ENCODE data around the gene MB.

Gene MB

DNA sequence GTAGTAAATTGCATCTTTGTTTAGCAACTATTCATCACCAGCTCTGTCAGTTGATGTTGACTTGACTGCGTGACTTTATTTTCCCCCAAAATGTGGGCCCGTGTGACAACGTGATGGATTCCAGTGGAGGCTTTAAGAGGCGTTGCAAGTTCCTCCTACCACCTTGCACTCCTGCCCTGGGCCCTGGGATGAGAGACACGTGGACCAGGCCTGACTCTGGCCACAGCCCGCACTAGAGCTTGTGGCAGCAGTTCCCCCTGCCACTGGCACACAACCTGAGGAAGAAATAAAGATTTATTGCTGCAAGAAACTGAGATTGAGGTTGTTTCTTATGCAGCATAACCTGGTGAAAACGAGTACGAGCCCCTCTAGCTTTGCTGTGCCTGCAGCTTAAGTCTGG, 44.6 kb downstream of the MB start:
- DNase-seq (ENCODE audit: low spot score), result no peak

GRCh38 chr22:35570686-35571194, 46.4 kb downstream of the MB start:
- no peak for DNase-seq (ENCODE audit: low spot score)

GRCh38 chr22:35569916-35570315, 47.2 kb downstream of the MB start:
- no peak for DNase-seq (ENCODE audit: low spot score)

DNA sequence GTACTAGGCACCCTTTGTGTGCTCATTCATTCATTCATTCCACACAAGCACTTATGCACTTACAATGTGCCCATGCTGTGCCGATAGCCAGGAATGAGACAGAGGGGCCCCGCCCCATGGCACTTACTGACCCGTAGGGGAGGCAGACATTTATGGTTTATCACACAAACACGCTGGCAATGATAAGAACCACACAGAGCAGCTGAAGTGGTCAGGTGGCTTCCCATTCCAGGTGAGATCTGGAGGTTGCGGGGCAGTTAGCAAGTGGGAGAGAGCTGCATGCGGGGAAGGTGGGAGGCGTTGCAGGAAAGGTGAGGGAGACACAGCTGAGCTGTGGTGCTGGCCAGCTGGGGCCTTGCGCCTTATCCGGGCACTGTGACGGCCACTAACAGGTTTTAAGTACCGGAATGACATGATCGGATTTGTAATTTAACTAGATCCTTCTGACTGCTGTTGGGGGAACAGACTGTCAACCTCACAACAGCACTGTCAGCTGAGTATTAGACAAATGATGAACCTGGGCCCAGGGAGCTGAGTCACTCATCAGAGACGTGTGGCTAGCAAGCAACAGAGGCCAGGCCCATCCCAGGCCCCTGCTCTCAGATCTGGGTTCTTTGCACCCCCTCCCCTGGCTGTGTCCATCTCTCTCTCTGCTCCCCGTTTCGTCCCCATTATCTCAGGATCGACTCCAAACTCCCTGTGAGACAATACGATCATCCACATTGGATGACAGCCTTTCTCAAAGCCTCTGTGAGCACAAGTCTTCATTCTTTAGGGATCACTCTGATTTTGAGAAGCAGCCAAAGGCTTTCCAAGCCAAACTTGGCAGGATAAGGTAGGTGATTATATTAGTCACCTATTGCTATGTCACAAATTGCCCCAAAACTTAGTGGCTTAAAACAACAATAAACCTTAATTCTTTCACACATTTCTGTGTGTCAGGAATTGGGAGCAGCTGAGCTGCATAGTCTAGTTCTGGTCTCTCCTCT, 48.1 kb downstream of the MB start:
- no peak for DNase-seq (ENCODE audit: low spot score)

DNA sequence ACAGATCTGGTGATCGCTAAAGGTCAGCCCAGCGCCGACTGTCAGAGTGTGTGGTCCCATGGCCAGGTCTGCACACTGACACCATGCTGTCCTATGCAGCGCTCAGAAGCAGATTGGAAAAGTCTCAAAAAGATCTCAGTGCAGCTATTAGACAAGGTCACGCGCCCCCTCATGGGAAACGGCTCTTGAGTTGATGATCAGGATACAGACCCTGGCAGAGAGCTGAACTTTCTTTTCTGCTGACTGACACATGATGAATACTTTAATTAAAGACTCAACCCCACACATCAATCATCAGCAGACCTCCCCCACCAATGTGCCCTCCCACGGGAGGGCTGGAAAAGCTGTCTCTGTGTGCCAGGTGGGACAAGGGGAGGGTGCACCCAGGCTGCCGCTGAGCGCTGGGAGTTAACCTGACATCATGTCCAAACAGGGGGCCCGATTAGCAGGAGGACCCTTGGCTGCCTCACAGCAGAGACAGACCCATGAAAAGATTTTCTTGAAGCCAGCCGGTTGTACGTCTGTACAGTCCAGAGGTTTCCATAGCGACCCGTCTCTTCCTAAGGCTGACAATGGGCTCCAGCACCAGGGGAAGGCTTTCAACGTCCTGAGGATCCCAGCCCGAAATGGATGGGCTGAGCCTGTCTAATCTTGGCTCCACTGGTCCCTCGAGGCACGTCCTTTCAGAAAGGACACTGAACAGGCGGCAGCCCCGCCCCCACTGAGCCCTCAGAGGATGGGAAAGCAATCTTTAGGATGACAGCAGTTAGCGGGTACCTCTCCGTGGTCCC, 49.6 kb downstream of the MB start:
- DNase-seq (ENCODE audit: low spot score), result no peak

DNA sequence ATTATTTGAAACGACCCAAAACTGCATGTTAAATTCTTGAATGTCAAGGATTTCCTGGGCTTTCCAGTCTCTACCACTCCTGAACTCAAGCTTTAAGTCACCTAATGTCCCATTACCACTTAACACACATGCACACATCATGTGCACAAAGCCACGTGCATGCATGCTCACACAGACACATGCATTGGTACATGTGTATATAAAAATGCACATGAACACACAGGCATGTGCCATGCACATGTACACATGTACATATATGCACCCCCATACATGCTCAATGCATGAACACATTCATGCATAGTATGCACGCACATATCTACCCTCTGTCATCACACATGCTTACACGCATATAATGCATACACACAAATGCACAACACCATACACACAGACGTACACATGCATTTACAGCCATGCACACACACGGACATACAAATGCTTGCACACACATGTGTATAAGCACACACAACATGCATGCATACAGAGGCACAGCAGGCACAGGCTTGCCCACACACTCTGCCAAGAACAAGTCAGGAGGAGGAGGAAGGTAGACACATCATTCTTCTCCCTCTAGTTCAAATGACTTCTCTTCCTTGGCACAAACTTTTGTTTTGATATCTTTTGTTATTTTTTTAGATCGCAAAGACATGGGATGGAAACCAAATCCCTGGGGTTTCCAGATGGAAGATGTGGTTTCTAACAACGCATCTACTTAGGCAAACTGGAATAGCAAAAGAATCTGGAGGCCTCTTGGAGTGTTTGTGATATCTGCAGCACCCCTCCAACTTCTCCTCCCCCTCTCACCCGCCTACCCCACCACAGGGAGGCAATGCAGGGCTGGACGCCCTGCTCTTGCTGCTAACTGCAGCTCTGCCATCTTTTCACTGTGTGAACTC, 51.9 kb downstream of the MB start:
- DNase-seq (ENCODE audit: low spot score), result no peak

DNA sequence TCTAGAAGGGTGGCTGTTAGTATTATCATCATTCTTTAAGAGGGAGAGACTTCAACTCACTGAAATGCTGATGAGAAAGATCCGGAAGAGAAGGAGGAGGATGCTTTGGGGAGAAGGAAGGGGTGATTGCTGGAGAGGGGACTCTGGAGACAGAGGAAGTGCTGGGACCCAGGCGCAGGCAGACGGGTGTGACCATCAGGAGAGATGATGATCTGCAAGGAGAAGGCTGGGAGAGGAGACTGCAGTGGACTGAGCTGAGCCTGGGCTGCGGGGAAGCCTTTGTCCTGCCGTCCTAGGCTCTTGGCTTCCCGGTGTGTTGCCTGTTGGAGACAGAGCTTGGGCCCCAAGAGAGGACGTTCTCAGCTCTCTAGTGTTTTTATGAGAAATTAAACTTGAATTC, 53.9 kb downstream of the MB start:
- no peak for DNase-seq (ENCODE audit: low spot score)

GRCh38 chr22:35561796-35562526, 55.2 kb downstream of the MB start:
- DNase-seq (ENCODE audit: low spot score), result no peak

GRCh38 chr22:35560824-35561223, 56.3 kb downstream of the MB start:
- DNase-seq (ENCODE audit: low spot score), result no peak

- no peak for DNase-seq (ENCODE audit: low spot score)
These were observed 56.8 kb downstream of the MB start for GRCh38 chr22:35560366-35560765.

GRCh38 chr22:35559354-35560005, 57.6 kb downstream of the MB start:
- no peak for DNase-seq (ENCODE audit: low spot score)

GRCh38 chr22:35558719-35559118, 58.4 kb downstream of the MB start:
- no peak for DNase-seq (ENCODE audit: low spot score)

- DNase-seq (ENCODE audit: low spot score), result no peak
These were observed 59.1 kb downstream of the MB start for GRCh38 chr22:35558031-35558430.
